Suppressor macrophage (primary cell): ENCODE data around the gene COX7A2L.
A peak's percentile ranks its signal among the peaks of the same experiment; 100 is the strongest.
"Not testable (repeated sequence)": the region's sequence is repeated elsewhere in the genome, so short reads cannot be mapped to it uniquely, and the experiment has no call there.

Experiments
- DNase-seq, 4 experiments: peaks; one replicate each; pipeline ENCODE4 v3.0.0-alpha.2; 2020 to 2022
- total RNA-seq, 17 experiments: gene quantifications; one replicate each; lab custom pipeline; 2026; ENCODE audit warnings: mixed read lengths in 6 of 17, inconsistent platforms in 3 of 17; lab: John Stamatoyannopoulos, UW

Gene COX7A2L, protein sequence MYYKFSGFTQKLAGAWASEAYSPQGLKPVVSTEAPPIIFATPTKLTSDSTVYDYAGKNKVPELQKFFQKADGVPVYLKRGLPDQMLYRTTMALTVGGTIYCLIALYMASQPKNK
- total RNA-seq: 33.0 to 78.2 (median 55.3) reads per million in 17 experiments

DNA sequence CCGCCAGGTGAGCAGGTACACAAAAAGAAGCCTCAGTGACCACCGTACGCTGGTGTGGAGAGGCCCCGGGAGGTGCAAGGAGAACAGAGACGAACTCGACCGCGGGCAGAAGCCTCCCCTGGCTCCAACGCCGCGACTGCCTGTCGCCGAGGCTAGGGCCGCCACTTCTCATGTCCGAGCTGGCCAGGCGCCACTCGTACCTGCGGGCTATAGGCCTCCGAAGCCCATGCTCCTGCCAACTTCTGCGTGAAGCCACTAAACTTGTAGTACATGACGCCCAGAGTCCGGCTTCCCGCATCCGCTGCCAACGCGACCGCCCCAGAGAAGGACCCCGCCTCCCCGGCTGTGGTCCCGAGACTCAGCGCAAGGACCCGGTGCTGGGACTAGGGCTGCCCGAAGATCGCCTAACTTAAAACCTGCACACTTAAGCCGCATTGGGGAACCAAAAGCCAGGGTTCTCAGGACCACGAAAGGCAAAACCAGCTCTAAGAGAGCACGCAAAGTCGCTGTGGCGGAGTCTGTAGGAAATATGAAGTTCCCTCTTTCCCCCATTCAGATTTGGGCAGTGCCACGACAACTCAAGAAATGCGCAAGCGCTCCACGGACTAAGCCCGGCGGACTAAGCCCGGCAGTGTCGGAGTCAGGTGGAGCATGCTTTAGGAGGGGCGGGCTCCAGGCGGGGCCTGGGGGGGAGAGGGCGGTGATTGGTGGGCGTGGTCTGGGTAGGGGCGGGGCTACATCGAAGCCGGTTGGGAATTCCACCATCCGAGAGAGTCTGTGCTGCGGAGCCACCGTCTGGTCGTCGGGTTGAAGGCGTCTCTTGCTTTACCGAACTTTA is at the start of gene COX7A2L:
Gene COX7A2L (minus strand): TSS at position 328 of the 838 bp plus-strand sequence. CDS start 56 bp downstream, at position 272.
- DNase-seq: peak; percentile 98 to 99 (median 98)

DNA sequence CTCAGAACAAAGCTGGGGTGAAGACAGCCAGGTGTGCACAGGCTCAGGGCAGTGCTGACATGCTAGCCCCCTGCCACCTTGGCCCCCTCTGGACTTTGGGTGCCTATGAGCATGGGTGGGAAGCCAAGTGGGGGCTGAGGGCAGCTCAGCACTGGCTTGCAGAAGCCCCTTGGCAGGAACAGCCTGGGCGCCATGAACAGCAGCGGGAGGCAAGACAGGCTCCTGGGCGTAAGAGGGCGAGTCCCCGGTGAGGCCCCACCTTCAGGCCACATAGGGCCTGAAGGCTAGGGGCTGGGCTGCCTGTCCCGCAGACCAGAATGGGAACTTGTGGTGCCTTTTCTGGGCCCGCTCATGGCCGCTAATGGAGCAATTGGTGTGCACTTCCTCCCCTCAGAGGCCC is 47.0 kb upstream of the COX7A2L start:
- DNase-seq: no peak

- no peak for DNase-seq
Observed at GRCh38 chr2:42407476-42407875, 46.5 kb upstream of the COX7A2L start.

- DNase-seq: no peak
Observed at GRCh38 chr2:42404676-42405075, 43.7 kb upstream of the COX7A2L start.

- no peak for DNase-seq
Observed at GRCh38 chr2:42401773-42402172, 40.8 kb upstream of the COX7A2L start.

- not testable (repeated sequence) for DNase-seq
Observed at GRCh38 chr2:42398052-42398451, 37.0 kb upstream of the COX7A2L start.

DNA sequence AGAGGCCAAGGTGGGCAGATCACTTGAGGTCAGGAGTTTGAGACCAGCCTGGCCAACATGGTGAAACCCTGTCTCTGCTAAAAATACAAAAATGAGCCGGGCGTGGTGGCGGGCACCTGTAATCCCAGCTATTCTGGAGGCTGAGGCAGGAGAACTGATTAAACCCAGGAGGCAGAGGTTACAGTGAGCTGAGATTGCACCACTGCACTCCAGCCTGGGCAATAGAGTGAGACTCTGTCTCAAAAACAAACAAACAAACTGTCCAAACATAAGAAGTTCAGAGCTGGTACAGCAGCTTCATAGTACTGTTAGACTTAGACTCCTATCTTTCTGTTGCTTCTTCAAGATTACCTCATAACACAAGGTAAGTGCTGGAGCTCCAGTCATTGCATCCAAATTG is 32.3 kb upstream of the COX7A2L start:
- not testable (repeated sequence) for DNase-seq

- no peak for DNase-seq
Observed at GRCh38 chr2:42392191-42392590, 31.2 kb upstream of the COX7A2L start.

DNA sequence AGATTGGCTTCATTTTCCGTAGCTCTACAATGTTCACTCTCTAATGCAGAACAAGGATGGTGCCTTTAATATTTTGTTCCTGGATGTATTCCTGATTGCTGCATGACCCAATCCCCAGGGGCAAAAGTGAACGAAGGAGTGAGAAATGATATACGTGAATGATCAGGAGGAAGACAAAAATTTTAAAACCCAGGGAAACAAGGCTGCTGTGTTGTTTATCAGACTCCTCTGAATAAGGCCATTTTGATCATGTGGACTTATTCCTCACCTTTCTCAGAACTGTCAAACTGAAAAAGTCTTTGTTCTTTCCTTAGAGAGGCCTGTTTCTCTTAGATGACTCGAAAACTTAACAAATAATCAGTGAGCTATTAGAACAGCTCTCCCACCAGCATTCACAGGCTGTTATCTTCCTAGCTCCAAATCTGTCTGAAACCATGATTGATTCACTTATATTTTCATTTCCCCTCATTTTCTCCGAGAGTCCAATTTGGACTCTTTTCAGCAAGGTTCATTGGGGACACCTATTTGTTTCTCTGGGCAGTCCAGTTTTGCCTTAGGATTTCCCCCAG is 29.5 kb upstream of the COX7A2L start:
- no peak for DNase-seq

DNA sequence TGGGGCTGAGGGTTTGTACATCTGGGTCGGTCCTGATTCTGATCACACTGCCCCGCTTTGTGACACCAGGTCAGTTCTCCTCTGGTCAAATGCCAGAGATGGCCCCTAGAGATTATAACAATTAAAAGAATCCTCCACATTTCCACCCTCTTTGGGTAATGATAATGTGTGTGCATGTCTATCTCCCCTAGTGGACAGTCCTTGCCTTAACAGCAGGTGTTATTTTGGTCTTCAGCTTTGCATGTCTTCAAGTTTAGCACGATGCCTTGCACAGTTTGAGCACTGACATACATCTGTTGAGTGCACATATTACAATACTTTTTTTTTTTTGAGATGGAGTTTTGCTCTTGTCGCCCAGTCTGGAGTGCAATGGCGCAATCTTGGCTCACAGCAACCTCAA is 25.7 kb upstream of the COX7A2L start:
- peak in 2 of 4 experiments; percentile 7 to 14 for DNase-seq

GRCh38 chr2:42385225-42385624 is 24.2 kb upstream of the COX7A2L start:
- no peak for DNase-seq

DNA sequence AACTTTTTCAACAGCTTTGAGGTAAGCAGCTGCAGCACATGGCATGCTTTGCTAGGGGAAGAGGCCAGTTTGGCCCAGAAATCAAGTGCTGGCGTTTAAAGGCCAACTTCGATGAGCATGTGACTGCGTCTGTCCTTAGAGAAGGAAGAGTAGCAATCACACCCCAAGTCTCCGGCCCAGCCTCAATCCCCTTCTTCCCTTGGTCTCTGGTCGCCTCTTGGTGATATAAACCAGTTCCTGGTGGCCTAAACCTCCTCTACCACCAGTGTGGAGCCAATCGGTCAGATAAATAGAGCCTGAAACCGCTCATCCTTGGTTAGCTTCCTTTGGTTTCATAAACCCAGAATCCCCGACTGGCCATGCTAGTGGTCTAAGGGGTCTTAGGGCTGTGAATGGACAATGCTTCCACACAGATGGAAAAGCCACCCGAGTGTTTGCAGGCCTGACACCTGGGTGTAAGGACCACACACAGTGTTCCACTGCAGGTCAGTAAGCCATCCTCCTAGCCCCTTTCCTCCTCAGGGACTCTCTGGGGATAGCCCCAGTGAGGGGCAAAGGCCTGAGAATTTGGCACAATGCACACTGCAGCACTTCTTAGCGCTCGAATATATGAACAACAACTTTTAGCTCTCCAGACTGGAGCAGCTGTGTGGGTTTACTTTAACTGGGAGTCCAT is 23.0 kb upstream of the COX7A2L start:
- no peak for DNase-seq

DNA sequence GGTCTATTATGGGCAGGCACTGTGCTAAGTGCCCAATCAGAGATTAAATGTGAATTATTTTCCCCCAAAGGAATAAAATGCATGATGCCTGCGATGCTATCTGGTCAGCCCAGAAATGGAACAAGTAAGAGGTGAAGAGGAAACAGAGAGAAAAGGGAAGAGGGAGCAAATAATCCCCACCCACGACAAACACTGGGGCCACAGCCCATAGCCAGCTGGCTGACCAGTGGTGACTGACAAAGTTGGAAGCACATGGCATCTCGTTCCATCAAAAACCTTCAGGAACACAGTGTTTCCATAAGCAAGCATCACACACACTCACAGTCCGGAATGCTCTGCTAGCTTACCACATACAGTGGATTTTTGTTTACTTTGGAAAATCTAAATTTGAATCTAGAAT is 21.1 kb upstream of the COX7A2L start:
- DNase-seq: peak in 1 of 4 experiments; percentile 18

DNA sequence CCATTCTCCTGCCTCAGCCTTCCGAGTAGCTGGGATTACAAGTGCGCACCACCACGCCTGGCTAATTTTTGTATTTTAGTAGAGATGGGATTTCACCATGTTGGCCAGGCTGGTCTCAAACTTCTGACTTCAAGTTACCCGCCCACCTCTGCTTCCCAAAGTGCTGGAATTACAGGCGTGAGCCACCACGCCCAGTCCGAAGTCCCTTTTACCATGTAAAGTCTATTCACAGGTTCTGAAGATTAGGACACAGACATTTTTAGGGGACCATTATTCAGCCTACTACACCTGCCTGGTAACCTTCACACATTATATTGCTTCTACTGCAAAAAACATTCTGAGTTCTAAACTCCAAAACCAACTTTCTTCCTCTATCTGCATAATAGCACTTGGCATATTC is 19.0 kb upstream of the COX7A2L start:
- DNase-seq: not testable (repeated sequence)

DNA sequence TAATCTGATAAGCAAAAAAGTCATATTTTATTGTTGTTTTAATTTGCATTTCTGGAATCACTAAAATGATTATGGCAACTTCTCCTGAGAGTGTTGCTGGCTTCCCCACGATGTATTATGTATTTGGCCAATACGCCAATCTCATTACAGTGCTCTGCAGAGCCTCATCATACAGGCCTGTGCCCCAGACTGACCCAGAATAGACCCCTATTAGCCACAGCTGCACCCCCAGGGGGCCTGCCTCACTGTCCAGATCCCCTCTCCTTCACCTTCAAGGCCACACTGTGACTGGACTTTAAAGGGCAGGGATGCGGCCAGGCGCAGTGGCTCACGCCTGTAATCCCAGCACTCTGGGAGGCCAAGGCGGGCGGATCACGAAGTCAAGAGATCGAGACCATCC is 17.4 kb upstream of the COX7A2L start:
- DNase-seq: no peak

GRCh38 chr2:42376758-42377157 is 15.7 kb upstream of the COX7A2L start:
- no peak for DNase-seq

GRCh38 chr2:42372474-42373200 is 11.6 kb upstream of the COX7A2L start:
- DNase-seq: no peak

DNA sequence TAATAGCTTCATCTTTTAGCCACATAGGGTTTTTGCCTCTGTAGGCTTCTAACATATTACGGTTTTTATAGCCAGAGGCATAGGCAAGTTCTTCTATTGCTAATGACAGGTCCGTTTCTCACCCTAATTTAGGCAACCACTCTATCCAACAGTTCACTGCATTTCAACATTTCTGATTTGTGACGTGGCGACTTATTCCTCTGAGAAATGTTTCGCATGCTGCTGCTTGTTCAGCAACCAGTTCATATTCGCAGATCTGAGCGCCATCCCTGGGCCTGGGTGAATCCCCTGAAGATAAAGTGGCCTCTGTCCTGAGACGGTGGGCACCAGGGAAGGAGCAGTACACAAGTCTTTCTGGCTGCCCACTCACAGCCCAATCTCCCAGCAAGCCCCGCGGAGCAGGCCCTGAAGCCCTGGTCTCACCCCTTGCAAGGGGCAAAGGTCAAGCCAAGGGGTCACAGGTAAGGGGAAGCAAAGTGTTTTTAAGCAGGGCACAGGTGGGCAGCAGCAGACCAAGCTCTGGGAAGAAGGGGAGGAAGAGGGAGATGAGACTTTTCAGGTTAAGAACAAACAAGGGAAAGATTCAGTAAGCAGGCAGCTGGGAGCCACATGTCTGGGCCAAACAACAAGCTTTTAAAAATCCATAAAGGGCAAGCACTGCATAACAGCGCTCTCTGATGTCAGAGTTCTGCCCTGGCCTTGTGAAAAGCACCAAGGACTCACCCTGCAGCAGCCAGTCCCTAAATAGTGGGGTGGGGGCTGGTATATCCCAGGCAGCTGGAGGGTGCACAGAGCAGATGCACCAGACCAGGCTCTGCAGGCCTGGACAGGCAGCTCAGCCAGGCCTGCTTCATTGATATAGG is 10.8 kb upstream of the COX7A2L start:
- DNase-seq: no peak

DNA sequence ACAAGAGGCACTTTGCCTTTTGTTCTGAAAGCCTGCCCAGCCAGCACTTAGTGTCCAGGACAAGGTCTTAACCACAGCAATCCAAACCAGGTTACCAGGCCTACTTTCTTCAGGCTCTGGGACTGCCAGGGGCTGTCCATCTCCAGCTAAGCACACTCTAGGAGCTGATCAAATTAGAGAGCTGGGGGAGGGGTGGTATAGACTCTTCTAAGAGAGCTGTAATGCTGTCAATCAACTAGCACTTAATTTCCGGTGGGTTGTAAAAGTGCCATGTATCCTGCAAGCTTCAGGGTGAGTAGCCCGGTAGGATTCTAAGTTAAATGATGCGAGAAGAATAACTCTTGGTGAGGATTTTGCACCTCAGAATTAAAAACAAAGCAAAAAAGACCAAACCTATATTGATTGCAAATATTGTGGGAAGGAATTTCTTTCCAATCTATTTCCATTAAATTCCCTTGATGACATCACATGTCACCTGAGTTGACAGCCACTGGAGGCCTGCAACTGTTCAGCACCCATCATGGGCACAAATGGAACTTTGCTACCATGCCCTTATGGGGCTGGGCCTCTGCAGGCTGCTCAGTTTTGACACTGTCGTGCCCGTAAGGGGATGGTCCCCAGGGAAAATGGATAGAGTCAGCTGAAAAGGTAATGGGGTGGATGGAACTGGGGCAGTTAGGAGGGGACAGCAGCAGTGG is 8.7 kb upstream of the COX7A2L start:
- no peak for DNase-seq

DNA sequence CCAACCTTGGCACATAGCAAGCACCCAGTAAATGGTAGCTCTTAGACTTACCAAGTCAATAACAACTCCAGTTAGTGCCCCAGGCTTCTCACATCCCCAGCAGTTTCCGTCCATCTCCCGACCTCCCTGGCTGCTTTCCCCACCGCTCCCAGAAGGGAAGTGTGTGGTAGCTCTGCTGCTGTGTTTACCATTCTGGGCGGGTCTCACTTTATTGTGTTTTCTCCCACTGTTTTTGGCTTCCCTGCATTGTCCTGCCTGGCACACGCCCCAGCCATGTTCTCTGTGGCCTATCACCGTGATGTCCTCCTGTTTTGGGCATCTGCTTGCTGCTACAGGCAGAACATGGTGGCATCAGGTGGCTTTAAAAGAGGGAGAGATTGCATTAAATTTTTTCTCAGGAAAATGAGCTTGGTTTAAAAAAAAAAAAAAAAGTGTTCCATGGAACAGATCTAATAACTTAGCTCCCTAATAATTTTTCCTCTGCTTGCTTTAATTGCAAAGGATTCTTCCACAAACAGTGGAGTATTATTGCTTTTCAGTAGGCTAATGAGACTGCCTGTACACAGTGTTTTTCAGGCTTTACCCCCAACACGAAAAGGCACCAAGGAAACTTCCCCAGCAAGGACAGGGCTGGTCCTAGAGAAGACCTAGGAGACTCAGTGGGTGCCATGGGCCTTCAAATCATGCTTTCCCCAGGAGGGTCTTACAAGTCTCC is 8.0 kb upstream of the COX7A2L start:
- no peak for DNase-seq
